Endothelial cell of umbilical vein (primary cell): ENCODE measurements around the gene SERGEF. TPM values are rescaled to one million over a fixed set of nuclear protein-coding genes. Genes with fewer than 3 reads are reported as not detected.
"Not testable (repeated sequence)": the region's sequence is repeated elsewhere in the genome, so short reads cannot be mapped to it uniquely, and the experiment has no call there.

ENCODE experiments used
- BruUV-seq: library from RNA; stranded (reverse); fragments of 400-500 nt; replicated peaks from 2 replicates; lab custom pipeline; 2021; lab: Mats Ljungman, UMichigan
- CTCF ChIA-PET: fragments of 300-600, 350-600 bp; sonication (Branson Sonifier 250); formaldehyde crosslinking; loops from one replicate; lab custom pipeline; 2021; ENCODE audit warnings: antibody characterized with exemption, inconsistent platforms; lab: Charles Lee
- POLR2A ChIA-PET: fragments of 300-600, 350-600 bp; sonication (Branson Sonifier 250); formaldehyde crosslinking; loops from one replicate; lab custom pipeline; 2021; ENCODE audit warnings: antibody characterized with exemption, inconsistent platforms; lab: Charles Lee
- DNase-seq: peaks from one replicate; pipeline ENCODE4 v3.0.0-alpha.2; 2011; ENCODE audit warnings: low read depth, low spot score
- FAIRE-seq: peaks from 2 replicates; lab custom pipeline; 2011; peaks lifted over from hg19 to GRCh38; lab: Jason Lieb, UNC
- H2AFZ ChIP-seq: 2 replicates; pipeline ENCODE4 v1.6.0; 2012; ENCODE audit warnings: low read depth, low read length, control low read depth, inconsistent platforms
- H3K27ac ChIP-seq: 2 replicates; pipeline ENCODE4 v1.5.1; 2011; ENCODE audit warnings: low read depth, mild to moderate bottlenecking, control low read depth, low read length, moderate library complexity; ENCODE audit not compliant: insufficient read depth
- H3K27me3 ChIP-seq, 2 experiments: 2 replicates each; pipeline versions ENCODE4 v1.6.0 to v1.6.1; 2011; ENCODE audit warnings: low read length in 2 of 2, mixed read lengths in 1 of 2; ENCODE audit not compliant: control insufficient read depth in 2 of 2, insufficient read depth in 2 of 2
- H3K36me3 ChIP-seq, 2 experiments: 2 replicates in 1 of 2; 3 replicates in 1 of 2; pipeline ENCODE4 v1.5.1; 2011; ENCODE audit warnings: low read length in 2 of 2, mild to moderate bottlenecking in 1 of 2, moderate library complexity in 1 of 2; ENCODE audit not compliant: control insufficient read depth in 2 of 2, insufficient read depth in 2 of 2; ENCODE audit errors: extremely low read depth in 1 of 2
- H3K4me1 ChIP-seq: 3 replicates; pipeline ENCODE4 v1.5.1; 2011; ENCODE audit warnings: mild to moderate bottlenecking, low read length; ENCODE audit not compliant: control insufficient read depth, insufficient read depth; ENCODE audit errors: extremely low read depth
- H3K4me2 ChIP-seq: 2 replicates; pipeline ENCODE4 v1.6.1; 2011; ENCODE audit warnings: low read length, control low read depth, mixed read lengths; ENCODE audit not compliant: insufficient read depth
- H3K4me3 ChIP-seq, 3 experiments: fragments of 200-600 bp in 1 of 3; sonication (generic), shearing (Covaris generic) in 1 of 3; replicated peaks in 1 of 3; 2 replicates each; pipeline ENCODE4 v1.5.1; 2011 to 2016; ENCODE audit warnings: control low read depth in 3 of 3, low read length in 3 of 3, mild to moderate bottlenecking in 2 of 3, inconsistent platforms in 1 of 3, low read depth in 1 of 3, moderate library complexity in 1 of 3; ENCODE audit not compliant: insufficient read depth in 1 of 3
- H3K79me2 ChIP-seq: 2 replicates; pipeline ENCODE4 v1.6.0; 2012; ENCODE audit warnings: low read length, inconsistent platforms; ENCODE audit not compliant: control insufficient read depth, insufficient read depth
- H3K9ac ChIP-seq: replicated peaks from 2 replicates; pipeline ENCODE3; 2011; ENCODE audit warnings: low read length, control low read depth; ENCODE audit not compliant: insufficient read depth; ENCODE audit errors: extremely low read depth
- H3K9me1 ChIP-seq: replicated peaks from 3 replicates; pipeline ENCODE4 v1.6.0; 2011; ENCODE audit warnings: mild to moderate bottlenecking, low read length; ENCODE audit not compliant: control insufficient read depth, insufficient read depth; ENCODE audit errors: extremely low read depth
- H3K9me3 ChIP-seq: replicated peaks from 2 replicates; pipeline ENCODE4 v1.5.1; 2012; ENCODE audit warnings: low read length, inconsistent platforms; ENCODE audit not compliant: control insufficient read depth, insufficient read depth
- H4K20me1 ChIP-seq: replicated peaks from 2 replicates; pipeline ENCODE3; 2011; ENCODE audit warnings: mild to moderate bottlenecking, low read length; ENCODE audit not compliant: control insufficient read depth, insufficient read depth; ENCODE audit errors: extremely low read depth
- CTCF ChIP-seq, 2 donors: IDR thresholded peaks; 1 replicate in 1 of 2; 2 replicates in 1 of 2; pipeline ENCODE4 v1.5.1; 2011; ENCODE audit warnings: low read length in 2 of 2, mild to moderate bottlenecking in 2 of 2, moderate library complexity in 2 of 2, control low read depth in 1 of 2, inconsistent platforms in 1 of 2, low read depth in 1 of 2; ENCODE audit not compliant: insufficient read depth in 1 of 2; ENCODE audit errors: extremely low read depth in 1 of 2
- EZH2 ChIP-seq: IDR thresholded peaks from 2 replicates; pipeline ENCODE4 v1.6.1; 2012; ENCODE audit warnings: borderline replicate concordance, low read depth, mild to moderate bottlenecking, moderate library complexity, low read length, inconsistent platforms; ENCODE audit not compliant: severe bottlenecking
- FOS ChIP-seq: IDR thresholded peaks from 2 replicates; pipeline ENCODE4 v1.6.1; 2011; ENCODE audit warnings: mild to moderate bottlenecking, low read length, moderate library complexity, borderline replicate concordance; ENCODE audit not compliant: insufficient read depth
- GATA2 ChIP-seq: IDR thresholded peaks from 2 replicates; pipeline ENCODE4 v1.7.0; 2011; ENCODE audit warnings: low read depth, mild to moderate bottlenecking, moderate library complexity, mixed read lengths, low read length; ENCODE audit not compliant: insufficient read length, insufficient read depth
- JUN ChIP-seq: IDR thresholded peaks from 2 replicates; pipeline ENCODE4 v1.6.1; 2011; ENCODE audit warnings: borderline replicate concordance, low read depth; ENCODE audit not compliant: insufficient read length, insufficient read depth
- MAX ChIP-seq: IDR thresholded peaks from 2 replicates; pipeline ENCODE4 v1.6.1; 2011; ENCODE audit not compliant: insufficient read depth, insufficient read length
- MYC ChIP-seq: IDR thresholded peaks from one replicate; pipeline ENCODE4 v1.6.1; 2011; ENCODE audit warnings: mild to moderate bottlenecking, low read depth, low read length
- POLR2A ChIP-seq: IDR thresholded peaks from 2 replicates; pipeline ENCODE4 v1.6.1; 2012; ENCODE audit warnings: low read depth, mild to moderate bottlenecking, control low read depth, low read length
- POLR2AphosphoS5 ChIP-seq: IDR thresholded peaks from 2 replicates; pipeline ENCODE4 v1.6.1; 2012; ENCODE audit warnings: low read depth, mild to moderate bottlenecking, control low read depth, low read length, moderate library complexity; ENCODE audit not compliant: insufficient read depth
- dilution Hi-C: fragments of 300-500 bp; cut with MboI; formaldehyde crosslinking; loops from one replicate; pipeline ENCODE4 v1.15.0; 2019; ENCODE audit warnings: low sequenced_read_pairs; ENCODE audit not compliant: extremely low pct_ligation_motif_present
- intact Hi-C: fragments of 100-400 bp; cut with micrococcal nuclease; formaldehyde crosslinking; loops from one replicate; pipeline ENCODE4 v1.10.0; 2022
- polyA plus RNA-seq, 4 experiments: library from polyadenylated mRNA; depleted of rRNA in 3 of 4; stranded (reverse) in 3 of 4; unstranded in 1 of 4; fragments of >200 nt; gene quantifications; 2 replicates each; pipeline versions ENCODE4 v1.2.1 to v1.2.3, GENCODE V29; 2011 to 2012; ENCODE audit warnings: missing spikeins in 1 of 4
- total RNA-seq: library from RNA; stranded (reverse); gene quantifications from 2 replicates; pipeline ENCODE4 v1.2.3, GENCODE V29; 2021

The SERGEF gene
- total and polyA plus RNA-seq, 2 donors (not counting 3 experiments of a cell fraction or from before 2014, with no cell fraction given) = 8.7 to 16.7 TPM

DNA sequence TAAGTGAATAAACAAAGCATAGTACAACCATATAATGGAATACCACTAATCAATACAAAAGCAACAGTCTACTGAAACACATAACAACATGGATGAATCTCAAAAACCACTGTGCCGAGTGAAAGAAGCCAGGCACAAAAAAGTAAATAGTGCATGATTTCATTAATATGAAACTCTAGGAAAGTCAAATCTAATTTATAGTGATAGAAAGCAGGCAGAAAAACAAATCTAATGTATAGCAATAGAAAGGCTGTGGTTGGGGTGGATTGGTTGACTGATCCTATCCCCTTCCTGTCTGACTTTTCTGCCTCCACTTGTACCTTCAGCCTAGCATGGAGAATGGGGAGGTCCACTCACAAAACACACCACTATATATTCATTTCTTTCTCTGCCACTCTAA, 115.4 kb downstream of the SERGEF start:
- no peak overlapping the region for H3K4me3 ChIP-seq
- no TSS peak for BruUV-seq

GRCh38 chr11:17896496-17897151, 116.2 kb downstream of the SERGEF start:
- H3K9me1 ChIP-seq, H3K9me3 ChIP-seq, H3K36me3 ChIP-seq, POLR2A ChIA-PET, intact Hi-C loops, H3K4me2 ChIP-seq, H3K27ac ChIP-seq, H3K79me2 ChIP-seq, H3K9ac ChIP-seq, H3K4me1 ChIP-seq, H3K4me3 ChIP-seq, DNase-seq, H3K27me3 ChIP-seq, dilution Hi-C loops, BruUV-seq, H2AFZ ChIP-seq, FAIRE-seq, H4K20me1 ChIP-seq: not testable (repeated sequence)
- CTCF ChIA-PET = interaction anchor here (2.1 kb wide), 1 partner anchor 76 kb away, joined by 5 read pairs; no protein-coding TSS in a partner anchor

More for the DNA sequence above, 115.4 kb downstream of the SERGEF start:
- H3K9me1 ChIP-seq = no peaks in the 10 kb centered on the region
- ChIA-PET CTCF (no interaction called here), POLR2A (no interaction called here)
- H3K36me3 ChIP-seq = no peaks in the 10 kb centered on the region
- no peak for TF ChIP-seq EZH2
- no peak for TF ChIP-seq FOS
- no peak for TF ChIP-seq POLR2AphosphoS5
- TF ChIP-seq CTCF (IDR thresholded peaks at IDR 0.05; ENCODE audit: extremely low read depth in 1 of 2, insufficient read depth in 1 of 2, low read depth in 1 of 2, low read length in 2 of 2) = no peak
- TF ChIP-seq MYC = no peak
- no peak for TF ChIP-seq POLR2A
- TF ChIP-seq GATA2 = no peak
- no peak for TF ChIP-seq MAX
- no peak for TF ChIP-seq JUN
- no peaks in the 10 kb centered on the region for H3K79me2 ChIP-seq
- dilution Hi-C loops = no loop called here
- no peak overlapping the region for H3K27ac ChIP-seq
- no peaks in the 10 kb centered on the region for H3K9me3 ChIP-seq
- intact Hi-C loops = no loop called here
- DNase-seq (no peak), FAIRE-seq (no peak)
- no peak overlapping the region for H3K4me2 ChIP-seq
- no peak overlapping the region for H2AFZ ChIP-seq
- H3K4me1 ChIP-seq = no peaks in the 10 kb centered on the region
- H4K20me1 ChIP-seq = no peaks in the 10 kb centered on the region
- no peak overlapping the region for H3K9ac ChIP-seq
- H3K27me3 ChIP-seq = no peaks in the 10 kb centered on the region
